Glutamatergic neuron (in vitro differentiated cells): ENCODE measurements around the gene RNGTT. TPM values are rescaled to one million over a fixed set of nuclear protein-coding genes. Genes with fewer than 3 reads are reported as not detected.

ENCODE experiments used
- DNase-seq: peaks from one replicate; pipeline ENCODE4 v3.0.0; 2022
- H3K27ac Mint-ChIP-seq: one replicate; pipeline ENCODE4 v1.8.0; 2020; ENCODE audit warnings: mild to moderate bottlenecking, mixed read lengths, inconsistent platforms; ENCODE audit not compliant: unreplicated experiment
- H3K27me3 Mint-ChIP-seq: one replicate; pipeline ENCODE4 v1.8.0; 2020; ENCODE audit warnings: mild to moderate bottlenecking, moderate library complexity, mixed read lengths, inconsistent platforms; ENCODE audit not compliant: unreplicated experiment
- H3K36me3 Mint-ChIP-seq: one replicate; pipeline ENCODE4 v1.8.0; 2020; ENCODE audit warnings: mild to moderate bottlenecking, mixed read lengths, inconsistent platforms; ENCODE audit not compliant: unreplicated experiment
- H3K4me1 Mint-ChIP-seq: one replicate; pipeline ENCODE4 v1.8.0; 2020; ENCODE audit warnings: mild to moderate bottlenecking, low read depth, mixed read lengths, inconsistent platforms; ENCODE audit not compliant: unreplicated experiment
- H3K4me3 Mint-ChIP-seq: one replicate; pipeline ENCODE4 v1.8.0; 2020; ENCODE audit warnings: mild to moderate bottlenecking, mixed read lengths, inconsistent platforms; ENCODE audit not compliant: unreplicated experiment
- H3K9me3 Mint-ChIP-seq: one replicate; pipeline ENCODE4 v1.8.0; 2020; ENCODE audit warnings: mild to moderate bottlenecking, moderate library complexity, mixed read lengths, inconsistent platforms; ENCODE audit not compliant: unreplicated experiment
- CTCF ChIP-seq: fragments of 200-600 bp; sonication (generic); IDR thresholded peaks from one replicate; pipeline ENCODE4 v1.5.0; 2021; ENCODE audit not compliant: partially characterized antibody, unreplicated experiment
- total RNA-seq: library from RNA; stranded (reverse); fragmentation: NEBNext Ultra II Directional; extraction: Animal tissue kit (Norgen Biotek cat#: 25700); gene quantifications from one replicate; pipeline ENCODE4 v1.2.1, GENCODE V29; 2021; ENCODE audit not compliant: unreplicated experiment

RNGTT gene
- total RNA-seq, 1 donor from 2014 or later: 23.9 TPM

GRCh38 chr6:88653936-88654335 is 309.5 kb downstream of the RNGTT start:
- H3K4me1 Mint-ChIP-seq: peaks cover 11% of the 10 kb centered on the region
- no peak for TF ChIP-seq CTCF
- H3K27me3 Mint-ChIP-seq: peaks cover 6% of the 10 kb centered on the region
- no peak for DNase-seq
- peaks cover 15% of the 10 kb centered on the region for H3K36me3 Mint-ChIP-seq
- peaks cover 7% of the 10 kb centered on the region for H3K9me3 Mint-ChIP-seq
- H3K4me3 Mint-ChIP-seq: no peak overlapping the region
- H3K27ac Mint-ChIP-seq: peak overlapping the region; percentile 35

- H3K27me3 Mint-ChIP-seq: peaks cover 3% of the 10 kb centered on the region
- peaks cover 4% of the 10 kb centered on the region for H3K9me3 Mint-ChIP-seq
- no peak for DNase-seq
- H3K36me3 Mint-ChIP-seq: no peaks in the 10 kb centered on the region
- peaks cover 11% of the 10 kb centered on the region for H3K4me1 Mint-ChIP-seq
- TF ChIP-seq CTCF: no peak
- H3K4me3 Mint-ChIP-seq: no peak overlapping the region
- H3K27ac Mint-ChIP-seq: no peak overlapping the region
These were observed 312.0 kb downstream of the RNGTT start for GRCh38 chr6:88651400-88651799.

- Mint-ChIP-seq H3K36me3 (no peaks in the 10 kb centered on the region), H3K4me1 (peaks cover 11% of the 10 kb centered on the region), H3K27me3 (peaks cover 3% of the 10 kb centered on the region), H3K27ac (no peak overlapping the region), H3K9me3 (peaks cover 3% of the 10 kb centered on the region), H3K4me3 (no peak overlapping the region)
- no peak for TF ChIP-seq CTCF
- no peak for DNase-seq
These were observed 312.4 kb downstream of the RNGTT start for GRCh38 chr6:88650979-88651378.

DNA sequence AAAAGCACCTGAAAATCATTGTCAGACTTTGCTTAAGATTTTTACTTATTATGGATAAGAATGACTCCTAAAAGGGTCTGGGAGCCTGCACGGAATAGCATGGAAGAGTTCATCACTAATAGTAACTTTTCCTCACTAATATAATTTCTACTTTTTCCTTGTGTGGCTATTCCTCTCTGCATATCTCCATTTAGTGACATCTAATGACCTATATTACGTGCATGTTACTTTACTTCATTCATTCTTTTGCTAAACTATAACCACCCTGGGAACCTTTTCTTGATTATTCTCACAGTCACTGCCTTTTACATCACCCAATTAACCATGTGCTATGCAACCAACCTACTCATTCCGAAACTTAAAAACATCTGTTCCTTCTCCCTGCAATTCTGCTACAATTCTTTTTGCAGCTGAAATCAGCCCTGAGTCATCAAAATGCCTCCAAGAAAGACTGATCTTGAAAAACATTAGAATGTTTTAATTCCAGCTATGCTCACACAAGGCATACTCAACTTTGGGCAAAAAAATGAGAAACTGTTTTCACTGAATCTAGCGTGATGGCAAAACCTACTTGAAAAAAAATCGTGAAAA is 313.3 kb downstream of the RNGTT start:
- TF ChIP-seq CTCF: no peak
- H3K4me3 Mint-ChIP-seq: no peak overlapping the region
- DNase-seq: no peak
- peaks cover 3% of the 10 kb centered on the region for H3K9me3 Mint-ChIP-seq
- no peaks in the 10 kb centered on the region for H3K36me3 Mint-ChIP-seq
- H3K27me3 Mint-ChIP-seq: peaks cover 3% of the 10 kb centered on the region
- peaks cover 11% of the 10 kb centered on the region for H3K4me1 Mint-ChIP-seq
- H3K27ac Mint-ChIP-seq: no peak overlapping the region

GRCh38 chr6:88641178-88641903 is 322.1 kb downstream of the RNGTT start:
- H3K27ac Mint-ChIP-seq: no peak overlapping the region
- no peak for TF ChIP-seq CTCF
- no peaks in the 10 kb centered on the region for H3K9me3 Mint-ChIP-seq
- peaks cover 12% of the 10 kb centered on the region for H3K4me1 Mint-ChIP-seq
- no peaks in the 10 kb centered on the region for H3K36me3 Mint-ChIP-seq
- H3K27me3 Mint-ChIP-seq: peaks cover 2% of the 10 kb centered on the region
- H3K4me3 Mint-ChIP-seq: no peak overlapping the region
- DNase-seq: no peak
